HG02610 (cell line): ENCODE measurements around the gene CRYZ.
A peak's percentile ranks its signal among the peaks of the same experiment; 100 is the strongest.
"Not testable (repeated sequence)": the region's sequence is repeated elsewhere in the genome, so short reads cannot be mapped to it uniquely, and the experiment has no call there.

Source experiments
- ATAC-seq: cut with Tn5 transposase; IDR thresholded peaks from one replicate; pipeline ENCODE4 v1.9.1; 2021; ENCODE audit warnings: mild to moderate bottlenecking, moderate library complexity; ENCODE audit not compliant: unreplicated experiment

Gene CRYZ, protein sequence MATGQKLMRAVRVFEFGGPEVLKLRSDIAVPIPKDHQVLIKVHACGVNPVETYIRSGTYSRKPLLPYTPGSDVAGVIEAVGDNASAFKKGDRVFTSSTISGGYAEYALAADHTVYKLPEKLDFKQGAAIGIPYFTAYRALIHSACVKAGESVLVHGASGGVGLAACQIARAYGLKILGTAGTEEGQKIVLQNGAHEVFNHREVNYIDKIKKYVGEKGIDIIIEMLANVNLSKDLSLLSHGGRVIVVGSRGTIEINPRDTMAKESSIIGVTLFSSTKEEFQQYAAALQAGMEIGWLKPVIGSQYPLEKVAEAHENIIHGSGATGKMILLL

DNA sequence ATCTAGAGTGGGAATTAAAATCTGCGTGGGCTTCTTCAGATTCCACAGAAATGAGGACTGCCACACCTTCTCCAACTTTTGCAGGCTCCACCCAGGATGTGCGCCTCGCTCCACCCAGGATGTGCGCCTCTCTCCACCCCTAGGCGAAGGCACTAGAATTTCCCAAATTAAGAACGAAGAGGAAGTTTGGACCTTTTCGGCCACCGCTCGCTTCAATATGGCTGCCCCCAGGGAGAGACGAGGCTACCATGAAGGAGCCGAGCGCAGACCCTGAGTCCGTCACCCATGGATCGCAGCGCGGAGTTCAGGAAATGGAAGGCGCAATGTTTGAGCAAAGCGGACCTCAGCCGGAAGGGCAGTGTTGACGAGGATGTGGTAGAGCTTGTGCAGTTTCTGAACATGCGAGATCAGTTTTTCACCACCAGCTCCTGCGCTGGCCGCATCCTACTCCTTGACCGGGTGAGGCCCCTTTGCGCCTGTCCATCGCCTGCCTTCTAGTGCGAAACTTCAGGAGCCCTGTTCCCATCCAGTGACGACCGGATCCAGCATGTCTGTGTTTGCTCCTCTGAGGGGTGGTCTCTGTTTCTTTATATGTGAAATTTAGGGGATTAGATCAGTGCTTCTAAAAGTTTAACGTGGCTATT, at the start of gene CRYZ, which contains the start of gene TYW3:
Gene CRYZ (minus strand): TSS at position 91 of the 644 bp plus-strand sequence. CDS start 8,229 bp downstream, outside the sequence.
Gene TYW3 (plus strand): TSS at position 193 of the 644 bp plus-strand sequence. CDS start 93 bp downstream, at position 286.
- peak; percentile 63 for ATAC-seq

DNA sequence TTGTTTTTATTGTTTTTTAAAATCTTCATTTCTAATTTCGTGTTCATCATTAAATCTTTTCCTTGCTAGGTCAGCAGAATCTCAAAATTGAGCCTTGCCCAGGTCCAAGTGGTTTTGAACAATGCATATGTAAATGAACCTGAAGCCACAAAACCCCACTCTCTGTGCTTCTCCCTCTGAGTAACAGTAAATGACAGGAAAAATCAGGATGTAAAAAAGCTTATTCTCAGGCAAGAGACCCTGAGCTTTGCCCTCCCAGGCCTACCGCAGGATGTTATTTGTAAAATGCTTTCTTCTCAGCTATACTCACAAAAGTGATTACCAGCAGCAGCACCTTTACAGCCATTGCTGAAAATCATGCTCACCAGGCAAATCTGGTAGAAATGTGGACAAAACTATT, 47.7 kb upstream of the CRYZ start:
- no peak for ATAC-seq

DNA sequence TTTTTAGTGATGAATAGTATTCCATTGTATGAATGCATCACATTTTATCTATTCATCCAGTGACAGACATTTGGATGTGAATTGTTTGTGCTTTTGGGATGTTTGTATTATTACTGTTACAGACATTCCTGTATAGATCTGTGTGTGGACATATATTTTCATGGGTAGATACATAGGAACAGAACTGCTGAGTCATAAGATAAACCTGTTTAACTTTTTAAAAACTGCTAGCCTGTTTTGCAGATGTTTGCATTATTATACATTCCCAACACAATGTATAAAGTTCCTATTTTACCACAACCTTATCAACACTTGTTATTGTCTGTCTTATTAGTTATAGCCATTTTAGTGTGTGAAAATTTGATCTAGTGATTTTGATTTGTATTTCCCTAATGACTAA, 46.9 kb upstream of the CRYZ start:
- ATAC-seq, result no peak

DNA sequence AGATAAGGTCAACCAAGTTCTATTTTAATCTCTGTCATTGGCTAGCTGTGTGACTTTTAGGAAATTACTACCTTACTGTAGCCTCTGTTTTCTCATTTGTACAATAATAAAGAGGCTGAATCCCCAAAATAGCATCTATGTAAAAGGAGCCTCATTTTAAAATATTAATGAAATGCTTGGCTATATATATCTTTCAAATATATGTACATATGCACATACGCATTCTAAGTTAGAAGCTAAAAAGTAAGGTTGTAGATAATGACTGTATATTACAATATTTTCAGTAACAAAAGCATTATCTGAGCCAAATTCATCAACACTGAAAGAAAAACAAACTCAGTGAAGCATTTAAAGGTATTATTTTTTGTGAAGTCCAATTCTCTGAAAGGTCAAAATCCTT, 44.7 kb upstream of the CRYZ start:
- ATAC-seq, result no peak

DNA sequence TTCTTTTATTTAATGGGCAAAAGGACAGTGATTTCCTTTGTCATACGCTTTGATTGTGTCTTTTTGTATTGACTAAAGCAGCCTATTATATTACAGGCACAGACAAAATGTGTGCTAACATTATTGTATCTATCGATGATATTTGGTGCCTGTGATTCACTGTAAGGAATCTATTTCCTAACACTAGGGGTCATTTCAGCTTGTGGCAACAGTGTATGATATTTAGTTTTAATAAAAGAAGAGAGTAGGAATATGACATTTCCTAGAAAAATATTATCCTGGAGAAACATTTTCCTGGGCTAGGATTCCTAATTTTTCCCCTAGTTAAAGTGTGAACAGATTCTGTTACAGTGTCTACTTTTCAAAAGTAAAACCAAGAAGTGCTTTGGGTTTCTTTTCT, 42.9 kb upstream of the CRYZ start:
- ATAC-seq, result no peak

DNA sequence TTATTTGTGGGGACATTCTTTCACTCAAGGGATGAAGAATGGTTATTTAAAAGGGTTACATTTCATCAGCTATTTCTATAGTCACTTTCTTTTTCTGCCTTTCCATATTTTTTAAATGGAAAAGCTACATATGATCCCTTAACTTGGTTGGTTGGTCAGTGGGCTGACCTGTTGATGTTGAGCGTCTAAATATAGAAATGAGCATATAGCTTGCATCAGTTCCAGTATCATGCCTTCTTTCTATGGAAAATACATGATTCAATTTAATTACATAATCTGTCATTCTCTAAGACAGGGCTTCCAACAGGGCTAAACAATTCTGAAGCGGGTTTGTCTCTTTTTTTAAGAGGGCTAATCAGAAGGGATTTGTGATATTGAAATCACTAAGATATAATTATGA, 40.7 kb upstream of the CRYZ start:
- no peak for ATAC-seq

DNA sequence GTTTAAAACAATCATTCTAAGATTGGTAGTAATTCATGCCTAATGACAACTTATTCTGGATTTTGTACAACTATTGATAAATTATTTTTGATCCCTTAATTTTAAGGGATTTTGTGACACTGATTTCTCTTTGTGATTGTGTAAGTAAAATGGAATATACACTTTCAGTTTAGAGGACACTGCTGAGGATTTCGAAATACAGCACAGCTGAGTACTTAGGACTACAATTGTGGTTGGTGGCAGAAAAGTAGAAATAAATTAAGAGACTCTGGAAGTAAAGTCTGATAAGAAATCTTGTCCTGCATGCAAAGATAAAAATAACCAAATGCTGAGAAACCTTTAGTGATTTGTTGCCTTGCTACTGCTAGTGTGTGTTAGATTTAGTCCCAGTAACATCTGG, 40.1 kb upstream of the CRYZ start:
- no peak for ATAC-seq

DNA sequence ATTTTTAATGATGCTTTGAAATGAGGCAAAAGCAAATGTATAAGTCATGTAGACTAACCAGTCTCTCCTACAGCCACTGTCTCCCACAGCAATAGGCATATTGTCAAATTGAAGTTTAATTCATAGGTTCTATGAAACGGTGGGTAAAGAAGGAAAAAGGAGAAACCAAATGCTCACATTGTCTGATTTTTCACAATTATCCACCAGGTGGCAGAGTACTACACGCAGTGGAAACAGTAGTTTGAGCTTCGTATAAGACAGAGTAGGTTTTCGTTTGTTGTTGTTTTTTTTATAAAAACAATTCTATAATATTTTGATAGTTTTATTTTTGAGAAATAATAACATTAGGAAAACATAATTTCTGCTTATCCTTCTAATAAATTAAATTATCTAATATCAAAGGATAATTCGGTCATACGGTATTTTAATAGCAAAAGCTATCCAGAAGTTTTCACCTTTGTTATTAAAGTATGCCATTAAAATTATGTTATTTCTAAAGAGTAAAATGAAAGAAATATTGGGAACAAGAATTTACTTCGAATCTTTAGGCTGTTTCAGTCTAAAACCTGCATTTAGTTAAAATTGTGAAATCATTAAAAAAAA, 39.2 kb upstream of the CRYZ start:
- peak; percentile 71 for ATAC-seq

DNA sequence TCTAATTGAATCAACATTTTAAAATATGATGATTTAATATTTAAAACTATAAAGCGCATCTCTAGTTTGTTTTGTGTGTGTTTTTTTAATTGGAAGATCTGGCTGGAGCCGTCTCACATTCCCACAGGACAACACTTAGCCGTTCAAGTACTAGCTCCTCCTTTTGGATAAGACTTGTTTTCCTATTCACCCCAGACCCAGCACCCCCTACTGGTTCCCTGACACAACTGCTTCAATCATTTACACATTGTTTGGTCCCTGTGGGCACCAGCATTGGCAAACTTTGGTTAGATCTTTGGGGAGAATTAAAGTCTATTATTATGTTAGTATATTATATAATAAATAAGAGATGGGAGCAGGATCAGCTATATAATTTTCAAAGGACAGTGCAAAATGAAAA, 34.6 kb upstream of the CRYZ start:
- ATAC-seq, result peak; percentile 37

DNA sequence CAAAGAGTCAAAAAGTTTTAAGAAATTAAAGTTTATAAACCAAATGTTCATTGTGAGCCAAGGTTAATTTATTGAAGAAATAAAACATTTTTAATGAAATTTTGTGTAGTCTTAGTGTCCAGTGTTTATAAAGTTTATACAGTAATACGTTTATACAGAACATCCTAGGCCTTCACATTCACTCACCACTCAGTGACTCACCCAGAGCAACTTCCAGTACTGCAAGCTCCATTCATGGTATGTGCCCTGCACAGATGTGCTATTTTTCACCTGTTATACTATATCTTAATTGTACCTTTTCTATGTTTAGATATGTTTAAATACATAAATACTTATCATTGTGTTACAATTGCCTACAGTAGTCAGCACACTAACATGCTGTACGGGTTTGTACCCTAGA, 33.7 kb upstream of the CRYZ start:
- ATAC-seq, result no peak

DNA sequence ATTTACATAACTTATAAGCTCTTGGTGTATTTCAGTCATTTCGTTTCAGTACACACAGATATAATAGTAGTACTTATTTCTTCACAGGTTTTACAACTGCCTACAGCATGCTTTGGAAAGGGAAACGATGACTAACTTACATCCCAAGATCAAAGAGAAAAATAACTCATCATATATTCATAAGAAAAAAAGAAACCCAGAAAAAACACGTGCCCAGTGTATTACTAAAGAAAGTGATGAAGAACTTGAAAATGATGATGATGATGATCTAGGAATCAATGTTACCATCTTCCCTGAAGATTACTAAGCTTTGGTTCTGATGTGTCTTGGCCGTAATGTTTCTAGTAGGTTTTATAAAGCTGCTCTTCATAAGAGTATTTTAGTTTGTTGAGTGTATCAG, 31.0 kb upstream of the CRYZ start:
- no peak for ATAC-seq

DNA sequence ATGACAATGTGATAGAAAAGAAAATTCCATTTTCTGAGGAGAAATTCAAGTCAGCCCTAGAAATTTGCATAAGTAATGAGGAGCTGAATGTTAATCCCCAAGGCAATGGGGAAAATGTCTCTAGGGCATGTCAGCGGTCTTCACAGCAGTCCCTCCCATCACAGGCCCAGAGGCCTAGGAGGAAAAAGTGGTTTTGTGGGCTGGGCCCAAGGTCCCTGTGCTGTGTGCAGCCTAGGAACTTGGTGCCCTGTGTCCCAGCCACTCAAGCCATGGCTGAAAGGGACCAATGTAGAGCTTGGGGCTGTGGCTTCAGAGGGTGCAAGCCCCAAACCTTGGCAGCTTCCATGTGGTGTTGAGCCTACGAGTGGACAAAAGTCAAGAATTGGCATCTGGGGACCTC, 23.8 kb upstream of the CRYZ start:
- ATAC-seq, result not testable (repeated sequence)

DNA sequence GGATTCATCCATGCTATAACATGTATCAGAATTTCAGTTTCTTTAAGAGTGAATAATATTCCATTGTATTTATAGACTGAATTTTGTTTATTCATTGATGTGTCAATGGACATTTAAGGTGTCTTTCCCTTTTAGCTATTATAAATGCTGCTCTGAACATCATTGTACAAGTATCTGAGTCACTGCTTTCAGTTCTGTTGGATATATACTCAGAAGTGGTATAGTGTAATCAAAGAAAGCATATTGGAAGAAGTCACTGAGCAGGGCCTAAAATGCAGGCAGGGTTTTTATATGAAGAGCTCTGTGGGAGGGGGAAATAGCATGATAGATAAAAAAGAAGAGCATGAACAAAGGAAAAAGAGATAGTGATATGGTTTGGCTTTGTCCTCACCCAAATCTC, 22.6 kb upstream of the CRYZ start:
- ATAC-seq, result no peak

DNA sequence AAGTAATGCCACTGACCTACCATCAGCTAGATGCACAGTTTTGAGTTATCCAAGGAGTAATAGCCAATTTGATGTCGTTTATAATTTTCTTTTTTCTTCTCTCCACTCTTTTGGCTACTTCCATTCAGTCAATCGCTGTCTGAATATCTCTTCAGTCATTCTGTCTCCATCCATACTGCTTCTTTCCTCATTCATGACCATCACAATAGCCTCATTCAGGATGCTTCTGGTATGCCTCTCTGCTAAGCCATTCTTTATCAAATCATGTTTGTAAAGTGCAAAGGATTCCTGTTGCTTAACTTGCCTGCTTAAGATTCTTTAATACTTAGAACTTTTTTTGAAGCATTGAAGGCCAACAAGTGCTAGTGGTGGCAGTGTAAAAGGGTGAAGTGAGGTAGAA, 20.3 kb upstream of the CRYZ start:
- ATAC-seq, result no peak

DNA sequence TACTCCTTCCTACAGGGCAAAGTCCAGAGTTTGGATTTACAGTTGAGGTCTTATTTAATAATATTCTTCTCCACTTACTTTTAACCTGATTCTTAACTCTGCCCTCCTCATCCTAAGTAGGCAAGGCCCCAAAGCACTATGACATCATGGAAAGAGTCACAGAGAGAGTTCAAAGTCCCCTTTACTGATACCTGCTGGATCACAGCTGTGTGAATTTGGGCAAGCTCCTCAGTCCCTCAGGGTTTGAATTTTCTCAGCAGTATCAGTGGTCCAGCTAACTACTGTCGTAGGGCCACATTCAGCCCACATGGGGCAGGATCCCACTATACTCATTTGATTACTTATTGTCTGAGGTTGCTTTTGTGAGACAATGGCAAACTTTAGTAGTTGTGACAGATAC, 16.1 kb upstream of the CRYZ start:
- peak; percentile 43 for ATAC-seq

DNA sequence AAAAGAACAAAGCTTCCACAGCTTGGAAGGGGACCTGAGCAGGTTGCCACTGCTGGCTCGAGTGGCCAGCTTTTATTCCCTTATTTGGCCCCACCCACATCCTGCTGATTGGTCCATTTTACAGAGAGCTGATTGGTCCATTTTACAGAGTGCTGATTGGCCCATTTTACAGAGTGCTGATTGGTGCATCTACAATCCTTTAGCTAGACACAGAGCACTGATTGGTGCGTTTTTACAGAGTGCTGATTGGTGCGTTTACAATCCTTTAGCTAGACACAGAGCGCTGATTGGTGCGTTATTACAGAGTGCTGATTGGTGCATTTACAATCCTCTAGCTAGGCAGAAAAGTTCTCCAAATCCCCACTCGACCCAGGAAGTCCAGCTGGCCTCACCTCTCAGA, 12.4 kb upstream of the CRYZ start:
- not testable (repeated sequence) for ATAC-seq

DNA sequence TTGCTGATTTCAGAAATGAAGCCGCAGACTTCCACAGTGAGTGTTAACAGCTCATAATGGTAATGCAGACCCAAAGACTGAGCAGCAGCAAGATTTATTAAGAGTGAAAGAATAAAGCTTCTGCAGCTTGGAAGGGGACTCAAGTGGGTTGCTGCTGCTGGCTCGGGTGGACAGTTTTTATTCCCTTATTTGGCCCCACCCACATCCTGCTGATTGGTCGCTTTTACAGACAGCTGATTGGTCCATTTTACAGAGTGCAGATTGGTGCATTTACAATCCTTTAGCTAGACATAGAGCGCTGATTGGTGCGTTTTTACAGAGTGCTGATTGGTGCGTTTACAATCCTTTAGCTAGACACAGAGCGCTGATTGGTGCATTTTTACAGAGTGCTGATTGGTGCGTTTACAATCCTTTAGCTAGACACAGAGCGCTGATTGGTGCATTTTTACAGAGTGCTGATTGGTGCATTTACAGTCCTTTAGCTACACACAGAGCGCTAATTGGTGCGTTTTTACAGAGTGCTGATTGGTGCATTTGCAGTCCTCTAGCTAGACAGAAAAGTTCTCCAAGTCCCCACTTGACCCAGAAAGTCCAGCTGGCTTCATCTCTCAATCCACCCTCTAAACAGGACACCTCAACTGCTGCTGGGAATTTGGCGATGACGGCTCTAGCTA, 7.6 kb upstream of the CRYZ start:
- ATAC-seq, result not testable (repeated sequence)

DNA sequence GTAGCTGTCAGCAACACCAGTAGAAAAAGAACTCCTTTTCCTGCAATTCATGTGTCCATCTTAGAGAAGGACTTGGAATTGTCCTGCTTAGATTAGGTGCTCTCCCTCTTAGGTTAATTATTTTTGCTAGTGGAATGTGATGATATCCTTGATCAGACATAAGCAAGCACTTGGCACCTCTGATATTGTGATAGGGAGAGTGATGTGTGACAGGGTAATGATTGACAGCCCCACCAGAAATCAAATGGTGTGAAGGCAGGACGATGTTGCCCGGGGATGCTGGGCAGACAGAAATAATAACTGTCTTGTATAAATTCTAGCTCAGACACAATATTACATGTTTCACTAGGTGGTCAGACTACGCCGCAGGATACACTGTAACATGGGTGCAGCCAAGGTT, 4.5 kb upstream of the CRYZ start:
- no peak for ATAC-seq

DNA sequence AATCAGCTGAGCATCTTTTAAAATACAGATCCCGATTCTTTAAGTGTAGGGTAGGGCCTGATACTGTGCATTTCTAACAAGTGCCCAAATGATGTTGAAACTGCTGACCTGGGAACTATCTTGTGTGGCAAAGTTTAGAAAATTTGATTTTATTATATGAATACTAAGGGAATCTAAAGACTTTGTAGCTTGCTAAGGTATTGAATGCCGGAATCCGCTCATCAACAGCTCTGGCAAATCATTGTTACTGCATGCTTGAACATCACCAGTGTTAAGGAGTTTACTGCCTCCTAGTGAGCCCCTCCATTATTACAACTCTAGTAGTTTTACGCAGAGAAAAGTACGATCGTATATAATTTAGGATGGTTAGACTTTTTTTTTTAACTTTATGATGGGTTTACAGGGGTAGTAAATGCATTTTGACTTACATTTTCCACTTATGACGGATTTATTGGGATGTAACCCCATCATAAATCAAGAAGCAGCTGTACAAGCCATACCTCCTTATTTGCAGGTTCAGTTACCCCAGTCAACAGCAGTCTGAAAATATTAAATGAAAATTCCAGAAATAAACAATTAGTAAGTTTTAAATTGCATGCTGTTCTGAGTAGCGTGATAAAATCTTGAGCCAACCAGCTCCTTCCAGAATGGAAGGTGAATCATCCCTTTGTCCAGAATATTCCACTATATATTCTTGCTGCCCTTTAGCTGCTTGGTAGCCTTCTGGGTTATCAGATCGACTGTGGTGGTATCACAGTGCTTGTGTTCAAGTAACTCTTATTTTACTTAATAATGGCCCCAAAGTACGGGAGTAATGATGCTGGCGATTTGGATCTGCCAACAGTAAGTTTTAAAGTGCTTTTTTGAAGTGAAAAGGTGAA, 994 bp upstream of the CRYZ start:
- peak; percentile 42 for ATAC-seq

DNA sequence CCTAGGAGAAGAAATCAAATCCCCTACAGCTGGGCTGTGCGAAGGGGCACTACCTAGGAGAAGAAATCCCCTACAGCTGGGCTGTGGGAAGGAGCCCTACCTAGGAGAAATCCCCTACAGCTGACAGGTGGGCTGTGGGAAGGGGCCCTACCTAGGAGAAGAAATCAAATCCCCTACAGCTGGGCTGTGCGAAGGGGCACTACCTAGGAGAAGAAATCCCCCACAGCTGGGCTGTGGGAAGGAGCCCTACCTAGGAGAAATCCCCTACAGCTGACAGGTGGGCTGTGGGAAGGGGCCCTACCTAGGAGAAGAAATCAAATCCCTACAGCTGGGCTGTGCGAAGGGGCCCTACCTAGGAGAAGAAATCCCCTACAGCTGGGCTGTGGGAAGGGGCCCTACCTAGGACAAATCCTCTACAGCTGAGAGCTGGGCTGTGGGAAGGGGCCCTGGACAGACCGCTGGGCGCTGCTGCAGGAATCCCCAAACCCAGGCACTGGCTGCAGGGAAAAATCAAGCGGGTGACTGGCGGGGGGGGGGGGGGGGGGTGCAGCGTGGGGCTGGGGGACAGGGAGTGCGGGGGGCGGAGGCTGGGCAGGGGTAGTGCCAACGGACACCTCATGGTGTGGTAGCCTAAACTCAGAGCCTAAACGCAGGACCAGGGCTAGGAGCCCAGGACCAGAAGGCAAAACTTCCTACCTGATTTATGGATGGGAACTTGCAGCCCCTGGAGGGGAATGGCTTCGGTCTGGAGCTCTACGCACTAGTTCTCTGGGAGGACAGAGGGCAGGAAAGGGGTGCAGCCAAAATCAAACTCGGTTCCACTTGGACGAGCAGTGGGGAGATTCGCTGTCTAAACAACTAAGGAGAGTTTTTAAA, 541 bp downstream of the CRYZ start:
- ATAC-seq, result peak; percentile 31
